ENCODE results near the gene SKIC2. TPM values are rescaled to one million over a fixed set of nuclear protein-coding genes. Genes with fewer than 3 reads are reported as not detected.
"Not testable (repeated sequence)": the region's sequence is repeated elsewhere in the genome, so short reads cannot be mapped to it uniquely, and the experiment has no call there.

SKIC2 gene
- total RNA-seq, 1 donor from 2014 or later = 51.9 TPM

- DNase-seq (ENCODE audit: low read depth) = not testable (repeated sequence)
Measured at GRCh38 chr6:32004393-32004792, 45.4 kb downstream of the SKIC2 start.

GRCh38 chr6:32004864-32005537 is 46.0 kb downstream of the SKIC2 start:
- H3K4me3 ChIP-seq (ENCODE audit: low read depth, low read length); DNase-seq (ENCODE audit: low read depth): not testable (repeated sequence)

More at GRCh38 chr6:32004393-32004792, 45.4 kb downstream of the SKIC2 start:
- H3K4me3 ChIP-seq (ENCODE audit: low read depth, low read length) = not testable (repeated sequence)

DNA sequence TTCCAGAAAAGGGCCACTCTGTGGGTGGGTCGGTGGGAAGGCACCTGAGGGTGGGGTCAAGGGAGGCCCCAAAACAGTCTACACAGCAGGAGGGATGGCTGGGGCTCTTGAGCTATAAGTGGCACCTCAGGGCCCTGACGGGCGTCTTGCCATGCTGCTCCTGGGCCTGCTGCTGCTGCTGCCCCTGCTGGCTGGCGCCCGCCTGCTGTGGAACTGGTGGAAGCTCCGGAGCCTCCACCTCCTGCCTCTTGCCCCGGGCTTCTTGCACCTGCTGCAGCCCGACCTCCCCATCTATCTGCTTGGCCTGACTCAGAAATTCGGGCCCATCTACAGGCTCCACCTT is 46.5 kb downstream of the SKIC2 start:
- H3K4me3 ChIP-seq (ENCODE audit: low read depth, low read length); DNase-seq (ENCODE audit: low read depth): not testable (repeated sequence)

GRCh38 chr6:32005991-32006529 is 47.1 kb downstream of the SKIC2 start:
- not testable (repeated sequence) for DNase-seq (ENCODE audit: low read depth); H3K4me3 ChIP-seq (ENCODE audit: low read depth, low read length)

GRCh38 chr6:32007086-32007485 is 48.1 kb downstream of the SKIC2 start:
- H3K4me3 ChIP-seq (ENCODE audit: low read depth, low read length); DNase-seq (ENCODE audit: low read depth): not testable (repeated sequence)

DNA sequence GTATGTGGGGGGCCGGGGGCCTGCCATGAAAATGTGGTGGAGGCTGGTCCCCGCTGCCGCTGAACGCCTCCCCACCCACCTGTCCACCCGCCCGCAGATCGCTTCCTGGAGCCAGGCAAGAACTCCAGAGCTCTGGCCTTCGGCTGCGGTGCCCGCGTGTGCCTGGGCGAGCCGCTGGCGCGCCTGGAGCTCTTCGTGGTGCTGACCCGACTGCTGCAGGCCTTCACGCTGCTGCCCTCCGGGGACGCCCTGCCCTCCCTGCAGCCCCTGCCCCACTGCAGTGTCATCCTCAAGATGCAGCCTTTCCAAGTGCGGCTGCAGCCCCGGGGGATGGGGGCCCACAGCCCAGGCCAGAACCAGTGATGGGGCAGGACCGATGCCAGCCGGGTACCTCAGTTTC is 49.1 kb downstream of the SKIC2 start:
- not testable (repeated sequence) for H3K4me3 ChIP-seq (ENCODE audit: low read depth, low read length); DNase-seq (ENCODE audit: low read depth)

- not testable (repeated sequence) for DNase-seq (ENCODE audit: low read depth); H3K4me3 ChIP-seq (ENCODE audit: low read depth, low read length)
Measured at GRCh38 chr6:32008616-32009015, 49.6 kb downstream of the SKIC2 start.

DNA sequence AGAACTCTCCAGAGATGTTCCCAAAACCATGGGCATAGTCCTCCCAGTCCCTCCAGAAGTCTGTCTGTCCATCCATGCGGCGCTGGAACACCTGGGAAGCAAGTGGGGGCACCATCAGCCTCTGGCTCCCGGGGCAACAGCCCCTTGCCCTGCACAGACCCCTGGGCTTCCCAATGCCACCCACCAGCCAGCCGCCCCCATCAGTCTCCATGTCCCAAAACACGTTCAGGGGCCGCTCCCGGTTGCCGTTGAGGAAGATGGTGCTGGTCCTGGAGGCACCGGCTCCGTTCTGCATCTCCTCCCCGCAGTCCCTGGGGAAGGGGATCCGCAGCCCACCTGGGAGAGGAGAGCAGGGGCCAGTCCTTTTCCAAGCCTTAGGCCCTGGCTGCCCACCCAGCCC is 50.6 kb downstream of the SKIC2 start:
- DNase-seq (ENCODE audit: low read depth); H3K4me3 ChIP-seq (ENCODE audit: low read depth, low read length): not testable (repeated sequence)

DNA sequence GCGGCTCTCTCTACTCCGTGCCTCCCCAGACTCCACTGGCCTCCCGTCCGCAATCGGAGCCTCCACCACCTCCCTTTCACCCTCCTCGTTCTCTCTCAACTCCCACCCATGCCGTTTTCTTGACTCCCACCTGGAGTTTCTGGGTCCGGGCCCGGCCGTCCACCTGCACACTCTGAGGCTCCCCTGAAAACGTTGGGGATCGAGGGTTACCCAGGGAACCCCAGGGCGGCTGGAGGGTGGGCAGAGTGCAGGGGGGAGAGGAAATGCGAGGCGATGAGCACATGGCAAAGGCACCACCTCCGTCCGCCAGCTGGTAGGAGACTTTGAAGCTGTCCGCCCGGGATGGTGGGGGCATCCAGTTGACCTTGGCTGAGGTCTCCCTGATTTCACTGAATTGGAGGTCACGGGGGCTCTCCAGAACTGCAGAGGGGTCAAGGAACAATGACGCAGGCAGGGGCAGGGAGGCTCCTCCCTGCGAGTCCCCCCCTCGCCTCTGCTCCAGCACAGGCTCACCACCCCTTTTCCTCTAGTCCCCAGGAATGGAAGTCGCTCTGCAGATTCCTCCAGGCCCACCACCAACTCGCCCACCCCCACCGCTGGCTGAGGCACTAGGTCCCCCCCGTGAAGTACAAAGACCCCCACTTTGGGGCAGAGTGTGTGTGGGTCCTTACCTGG is 52.0 kb downstream of the SKIC2 start:
- not testable (repeated sequence) for DNase-seq (ENCODE audit: low read depth); H3K4me3 ChIP-seq (ENCODE audit: low read depth, low read length)

- H3K4me3 ChIP-seq (ENCODE audit: low read depth, low read length); DNase-seq (ENCODE audit: low read depth): not testable (repeated sequence)
Measured at GRCh38 chr6:32012941-32013617, 54.1 kb downstream of the SKIC2 start.

- DNase-seq (ENCODE audit: low read depth); H3K4me3 ChIP-seq (ENCODE audit: low read depth, low read length): not testable (repeated sequence)
Measured at GRCh38 chr6:32013738-32014137, 54.8 kb downstream of the SKIC2 start.

DNA sequence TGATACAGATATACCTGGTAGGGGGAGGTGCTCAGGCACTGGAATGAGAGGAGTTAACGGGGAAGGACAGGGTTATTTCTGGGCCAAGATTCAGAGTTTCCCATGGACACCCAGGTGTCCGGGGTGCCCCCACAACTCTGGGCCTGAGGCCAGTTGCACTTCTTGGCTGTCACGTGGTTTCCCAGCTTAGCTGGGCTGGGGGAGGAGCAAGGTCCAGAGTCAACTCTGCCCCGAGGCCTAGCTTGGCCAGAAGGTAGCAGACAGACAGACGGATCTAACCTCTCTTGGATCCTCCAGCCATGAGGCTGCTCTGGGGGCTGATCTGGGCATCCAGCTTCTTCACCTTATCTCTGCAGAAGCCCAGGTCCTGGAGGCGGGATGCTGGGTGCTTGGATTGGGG is 55.6 kb downstream of the SKIC2 start, which contains the start of gene C4B:
TSS of gene C4B (plus strand) at position 249 of the 400 bp plus-strand sequence. CDS start at position 300, 51 bp downstream.
- not testable (repeated sequence) for DNase-seq (ENCODE audit: low read depth); H3K4me3 ChIP-seq (ENCODE audit: low read depth, low read length)

Other genes starting within 250 kb of the SKIC2 start
- not detected in 2 replicates for gene LY6G6D, start 243.8 kb upstream of the SKIC2 start, total RNA-seq
- gene LY6G6C, start 237.4 kb upstream of the SKIC2 start, total RNA-seq = not detected in 2 replicates
- not detected in 2 replicates for gene MPIG6B, start 235.8 kb upstream of the SKIC2 start, total RNA-seq
- gene DDAH2, start 229.9 kb upstream of the SKIC2 start, total RNA-seq = 61.1 and 87.2 TPM in 2 replicates
- gene CLIC1, start 222.6 kb upstream of the SKIC2 start, total RNA-seq = 938 and 1,262 TPM in 2 replicates
- 18.4 and 30.4 TPM in 2 replicates for gene MSH5, start 219.2 kb upstream of the SKIC2 start, total RNA-seq
- gene SAPCD1, start 196.5 kb upstream of the SKIC2 start, total RNA-seq = 0.94 and 4.4 TPM in 2 replicates
- 0.65 and 2.2 TPM in 2 replicates for gene VWA7, start 181.8 kb upstream of the SKIC2 start, total RNA-seq
- 113 and 166 TPM in 2 replicates for gene VARS1, start 163.4 kb upstream of the SKIC2 start, total RNA-seq
- 112 and 157 TPM in 2 replicates for gene LSM2, start 152.2 kb upstream of the SKIC2 start, total RNA-seq
- gene HSPA1L, start 143.9 kb upstream of the SKIC2 start, total RNA-seq = 0.29 and 0.35 TPM in 2 replicates
- 116 and 139 TPM in 2 replicates for gene HSPA1A, start 143.6 kb upstream of the SKIC2 start, total RNA-seq
- 58.4 and 136 TPM in 2 replicates for gene HSPA1B, start 131.4 kb upstream of the SKIC2 start, total RNA-seq
- gene NEU1, start 96.4 kb upstream of the SKIC2 start, total RNA-seq = 65.2 and 68.6 TPM in 2 replicates
- gene SLC44A4, start 80.2 kb upstream of the SKIC2 start, total RNA-seq = 12.4 and 24.0 TPM in 2 replicates
- gene EHMT2, start 61.5 kb upstream of the SKIC2 start, total RNA-seq = 44.0 and 54.6 TPM in 2 replicates
- 1.5 TPM in 2 replicates for gene ZBTB12, start 57.1 kb upstream of the SKIC2 start, total RNA-seq
- not detected in 2 replicates for gene C2, start 31.5 kb upstream of the SKIC2 start, total RNA-seq
- 0.81 and 2.2 TPM in 2 replicates for gene CFB, start 13.1 kb upstream of the SKIC2 start, total RNA-seq
- gene NELFE, start 204 bp upstream of the SKIC2 start, total RNA-seq = 113 and 132 TPM in 2 replicates
- gene DXO, start 13.0 kb downstream of the SKIC2 start, total RNA-seq = 20.0 and 20.9 TPM in 2 replicates
- gene C4A, start 22.9 kb downstream of the SKIC2 start, total RNA-seq = 1.0 and 1.6 TPM in 2 replicates
- 1.1 and 1.2 TPM in 2 replicates for gene C4B, start 55.6 kb downstream of the SKIC2 start, total RNA-seq
- gene CYP21A2, start 79.2 kb downstream of the SKIC2 start, total RNA-seq = not detected in 2 replicates
- gene TNXB, start 150.2 kb downstream of the SKIC2 start, total RNA-seq = 0.23 TPM in 1 of 2 replicates, not detected in the other
- gene ATF6B, start 169.1 kb downstream of the SKIC2 start, total RNA-seq = 21.3 and 23.2 TPM in 2 replicates
- gene FKBPL, start 171.1 kb downstream of the SKIC2 start, total RNA-seq = 2.5 and 7.2 TPM in 2 replicates
- gene PRRT1, start 192.8 kb downstream of the SKIC2 start, total RNA-seq = not detected in 2 replicates
- 23.2 and 39.4 TPM in 2 replicates for gene PPT2, start 195.0 kb downstream of the SKIC2 start, total RNA-seq
- 3.1 and 6.5 TPM in 2 replicates for gene EGFL8, start 205.4 kb downstream of the SKIC2 start, total RNA-seq
- 57.1 and 72.2 TPM in 2 replicates for gene AGPAT1, start 216.9 kb downstream of the SKIC2 start, total RNA-seq
- 66.6 and 79.9 TPM in 2 replicates for gene RNF5, start 219.2 kb downstream of the SKIC2 start, total RNA-seq
- 0.80 and 1.4 TPM in 2 replicates for gene AGER, start 225.1 kb downstream of the SKIC2 start, total RNA-seq
- 38.3 and 44.5 TPM in 2 replicates for gene PBX2, start 231.0 kb downstream of the SKIC2 start, total RNA-seq
- gene GPSM3, start 233.5 kb downstream of the SKIC2 start, total RNA-seq = 15.7 and 17.8 TPM in 2 replicates